ENCODE results near the gene SSTR5.

SSTR5 gene

DNA sequence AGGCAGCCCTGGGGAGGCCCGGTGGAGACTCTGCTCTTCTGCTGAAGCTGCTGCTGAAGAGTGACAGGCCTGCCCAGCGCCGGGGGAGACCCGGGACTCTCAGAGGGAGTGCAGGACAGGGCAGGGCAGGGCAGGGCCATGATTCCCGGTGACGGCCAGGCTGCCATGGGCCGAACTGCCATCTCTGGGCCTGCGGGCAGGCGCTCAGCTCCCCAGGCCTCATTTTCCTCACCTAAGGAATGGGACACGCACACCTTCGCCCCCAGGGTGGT, 22.6 kb upstream of the SSTR5 start:
- no peak overlapping the region for H2BK120ac ChIP-seq (ENCODE audit: low read depth, low read length)
- no peak overlapping the region for H4K91ac ChIP-seq (ENCODE audit: low read length)
- no peaks in the 10 kb centered on the region for H3K36me3 ChIP-seq (ENCODE audit: control insufficient read depth in 1 of 2, insufficient read depth in 2 of 2, low read depth in 1 of 2, low read length in 2 of 2)
- H3K9ac ChIP-seq (ENCODE audit: low read length): no peak overlapping the region
- H2AFZ ChIP-seq (ENCODE audit: low read depth, low read length): no peak overlapping the region
- no peak overlapping the region for H2BK5ac ChIP-seq (ENCODE audit: low read depth, low read length, poor library complexity, severe bottlenecking)
- H3K9me3 ChIP-seq (ENCODE audit: control insufficient read depth, low read length): no peaks in the 10 kb centered on the region
- no peaks in the 10 kb centered on the region for H3K79me1 ChIP-seq (replicated peaks; ENCODE audit: low read length, poor library complexity, severe bottlenecking)
- no peak for DNase-seq
- no peak overlapping the region for H3K14ac ChIP-seq (ENCODE audit: low read length in 2 of 2)
- no peak overlapping the region for H2BK15ac ChIP-seq (ENCODE audit: low read depth, poor library complexity, severe bottlenecking)
- no peak overlapping the region for H3K27ac ChIP-seq (ENCODE audit: low read length, poor library complexity, severe bottlenecking)
- no peak overlapping the region for H3K23ac ChIP-seq (ENCODE audit: low read length in 2 of 2)
- WGBS: 90% methylated on average over 11 of the region's 11 CpGs
- H3K18ac ChIP-seq (ENCODE audit: low read depth in 1 of 2, low read length in 2 of 2): no peak overlapping the region
- H3K27me3 ChIP-seq (ENCODE audit: control insufficient read depth in 1 of 2, insufficient read depth in 1 of 2, low read length in 2 of 2): peaks cover 3 to 49% of the 10 kb centered on the region in 2 experiments
- no peak overlapping the region for H2BK12ac ChIP-seq (ENCODE audit: low read length in 2 of 2)
- no peak overlapping the region for H2AK5ac ChIP-seq (ENCODE audit: low read length, severe bottlenecking)
- no peak overlapping the region for H3K4me3 ChIP-seq (ENCODE audit: insufficient read depth in 1 of 2, low read depth in 1 of 2, low read length in 2 of 2)
- no peak overlapping the region for H4K8ac ChIP-seq (ENCODE audit: low read length)
- no peak overlapping the region for H3K4ac ChIP-seq (ENCODE audit: low read depth in 1 of 2, low read length in 2 of 2)
- no peak overlapping the region for H3K4me2 ChIP-seq (ENCODE audit: low read length, poor library complexity, severe bottlenecking)
- H3K4me1 ChIP-seq (ENCODE audit: control insufficient read depth, insufficient read depth, low read depth, low read length): peaks cover 2% of the 10 kb centered on the region

GRCh38 chr16:1050516-1050915, 22.0 kb upstream of the SSTR5 start:
- H2AK5ac ChIP-seq (ENCODE audit: low read length, severe bottlenecking): no peak overlapping the region
- no peak overlapping the region for H3K14ac ChIP-seq (ENCODE audit: low read length in 2 of 2)
- H2AFZ ChIP-seq (ENCODE audit: low read depth, low read length): no peak overlapping the region
- H3K4me3 ChIP-seq (ENCODE audit: insufficient read depth in 1 of 2, low read depth in 1 of 2, low read length in 2 of 2): no peak overlapping the region
- no peak overlapping the region for H3K9ac ChIP-seq (ENCODE audit: low read length)
- 83% methylated on average over 30 of the region's 30 CpGs for WGBS
- H3K9me3 ChIP-seq (ENCODE audit: control insufficient read depth, low read length): no peaks in the 10 kb centered on the region
- H3K27me3 ChIP-seq (ENCODE audit: control insufficient read depth in 1 of 2, insufficient read depth in 1 of 2, low read length in 2 of 2): peaks cover 3 to 46% of the 10 kb centered on the region in 2 experiments
- H2BK15ac ChIP-seq (ENCODE audit: low read depth, poor library complexity, severe bottlenecking): no peak overlapping the region
- no peaks in the 10 kb centered on the region for H3K36me3 ChIP-seq (ENCODE audit: control insufficient read depth in 1 of 2, insufficient read depth in 2 of 2, low read depth in 1 of 2, low read length in 2 of 2)
- H2BK12ac ChIP-seq (ENCODE audit: low read length in 2 of 2): no peak overlapping the region
- no peak overlapping the region for H3K4ac ChIP-seq (ENCODE audit: low read depth in 1 of 2, low read length in 2 of 2)
- H3K27ac ChIP-seq (ENCODE audit: low read length, poor library complexity, severe bottlenecking): no peak overlapping the region
- peaks cover 2% of the 10 kb centered on the region for H3K4me1 ChIP-seq (ENCODE audit: control insufficient read depth, insufficient read depth, low read depth, low read length)
- H4K91ac ChIP-seq (ENCODE audit: low read length): no peak overlapping the region
- no peak overlapping the region for H2BK120ac ChIP-seq (ENCODE audit: low read depth, low read length)
- H3K23ac ChIP-seq (ENCODE audit: low read length in 2 of 2): no peak overlapping the region
- no peak overlapping the region for H2BK5ac ChIP-seq (ENCODE audit: low read depth, low read length, poor library complexity, severe bottlenecking)
- H3K79me1 ChIP-seq (replicated peaks; ENCODE audit: low read length, poor library complexity, severe bottlenecking): no peaks in the 10 kb centered on the region
- no peak overlapping the region for H4K8ac ChIP-seq (ENCODE audit: low read length)
- no peak for DNase-seq
- no peak overlapping the region for H3K4me2 ChIP-seq (ENCODE audit: low read length, poor library complexity, severe bottlenecking)
- no peak overlapping the region for H3K18ac ChIP-seq (ENCODE audit: low read depth in 1 of 2, low read length in 2 of 2)

GRCh38 chr16:1050921-1051320, 21.6 kb upstream of the SSTR5 start:
- H4K91ac ChIP-seq (ENCODE audit: low read length): no peak overlapping the region
- H4K8ac ChIP-seq (ENCODE audit: low read length): no peak overlapping the region
- H3K14ac ChIP-seq (ENCODE audit: low read length in 2 of 2): no peak overlapping the region
- no peak overlapping the region for H2BK12ac ChIP-seq (ENCODE audit: low read length in 2 of 2)
- H3K4me2 ChIP-seq (ENCODE audit: low read length, poor library complexity, severe bottlenecking): no peak overlapping the region
- no peak overlapping the region for H2BK5ac ChIP-seq (ENCODE audit: low read depth, low read length, poor library complexity, severe bottlenecking)
- H3K4ac ChIP-seq (ENCODE audit: low read depth in 1 of 2, low read length in 2 of 2): no peak overlapping the region
- peaks cover 3 to 45% of the 10 kb centered on the region in 2 experiments for H3K27me3 ChIP-seq (ENCODE audit: control insufficient read depth in 1 of 2, insufficient read depth in 1 of 2, low read length in 2 of 2)
- peaks cover 2% of the 10 kb centered on the region for H3K4me1 ChIP-seq (ENCODE audit: control insufficient read depth, insufficient read depth, low read depth, low read length)
- H2AK5ac ChIP-seq (ENCODE audit: low read length, severe bottlenecking): no peak overlapping the region
- WGBS: 84% methylated on average over 14 of the region's 15 CpGs
- no peak overlapping the region for H3K27ac ChIP-seq (ENCODE audit: low read length, poor library complexity, severe bottlenecking)
- H2BK120ac ChIP-seq (ENCODE audit: low read depth, low read length): no peak overlapping the region
- H3K9me3 ChIP-seq (ENCODE audit: control insufficient read depth, low read length): no peaks in the 10 kb centered on the region
- no peak overlapping the region for H3K23ac ChIP-seq (ENCODE audit: low read length in 2 of 2)
- no peaks in the 10 kb centered on the region for H3K79me1 ChIP-seq (replicated peaks; ENCODE audit: low read length, poor library complexity, severe bottlenecking)
- H2BK15ac ChIP-seq (ENCODE audit: low read depth, poor library complexity, severe bottlenecking): no peak overlapping the region
- no peak overlapping the region for H3K9ac ChIP-seq (ENCODE audit: low read length)
- H3K4me3 ChIP-seq (ENCODE audit: insufficient read depth in 1 of 2, low read depth in 1 of 2, low read length in 2 of 2): no peak overlapping the region
- no peaks in the 10 kb centered on the region for H3K36me3 ChIP-seq (ENCODE audit: control insufficient read depth in 1 of 2, insufficient read depth in 2 of 2, low read depth in 1 of 2, low read length in 2 of 2)
- no peak for DNase-seq
- H2AFZ ChIP-seq (ENCODE audit: low read depth, low read length): no peak overlapping the region
- no peak overlapping the region for H3K18ac ChIP-seq (ENCODE audit: low read depth in 1 of 2, low read length in 2 of 2)

DNA sequence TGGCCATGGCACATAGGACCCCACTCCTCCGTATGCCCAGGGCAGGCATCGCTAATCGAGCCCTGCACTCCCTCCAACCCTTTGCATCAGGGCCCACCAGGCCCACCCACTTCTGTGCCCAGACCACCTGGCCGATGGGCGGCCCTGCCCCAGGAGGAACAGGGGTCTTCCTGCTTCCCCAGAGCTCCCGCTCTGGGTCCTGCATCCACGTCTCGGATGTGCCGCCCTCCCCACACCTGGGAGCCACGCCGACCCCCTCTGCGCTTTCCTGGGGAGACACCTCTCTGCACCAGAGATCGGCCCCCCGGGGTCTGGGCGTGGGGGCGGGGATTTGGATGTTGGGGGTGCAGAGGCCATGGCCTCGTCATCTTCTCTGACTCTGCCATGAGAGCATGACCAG, 21.1 kb upstream of the SSTR5 start:
- Histone ChIP-seq H3K4me3 (ENCODE audit: insufficient read depth in 1 of 2, low read depth in 1 of 2, low read length in 2 of 2) (no peak overlapping the region), H2AK5ac (ENCODE audit: low read length, severe bottlenecking) (no peak overlapping the region), H3K9me3 (ENCODE audit: control insufficient read depth, low read length) (no peaks in the 10 kb centered on the region), H2BK5ac (ENCODE audit: low read depth, low read length, poor library complexity, severe bottlenecking) (no peak overlapping the region), H3K4me2 (ENCODE audit: low read length, poor library complexity, severe bottlenecking) (no peak overlapping the region), H3K14ac (ENCODE audit: low read length in 2 of 2) (no peak overlapping the region), H3K23ac (ENCODE audit: low read length in 2 of 2) (no peak overlapping the region), H2BK12ac (ENCODE audit: low read length in 2 of 2) (no peak overlapping the region), H2BK15ac (ENCODE audit: low read depth, poor library complexity, severe bottlenecking) (no peak overlapping the region), H3K27ac (ENCODE audit: low read length, poor library complexity, severe bottlenecking) (no peak overlapping the region), H3K4me1 (ENCODE audit: control insufficient read depth, insufficient read depth, low read depth, low read length) (peaks cover 2% of the 10 kb centered on the region), H3K36me3 (ENCODE audit: control insufficient read depth in 1 of 2, insufficient read depth in 2 of 2, low read depth in 1 of 2, low read length in 2 of 2) (no peaks in the 10 kb centered on the region), H3K18ac (ENCODE audit: low read depth in 1 of 2, low read length in 2 of 2) (no peak overlapping the region), H3K4ac (ENCODE audit: low read depth in 1 of 2, low read length in 2 of 2) (no peak overlapping the region), H2BK120ac (ENCODE audit: low read depth, low read length) (no peak overlapping the region), H4K91ac (ENCODE audit: low read length) (no peak overlapping the region), H3K27me3 (ENCODE audit: control insufficient read depth in 1 of 2, insufficient read depth in 1 of 2, low read length in 2 of 2) (peaks cover 3 to 44% of the 10 kb centered on the region in 2 experiments), H2AFZ (ENCODE audit: low read depth, low read length) (no peak overlapping the region), H4K8ac (ENCODE audit: low read length) (no peak overlapping the region), H3K9ac (ENCODE audit: low read length) (no peak overlapping the region), H3K79me1 (replicated peaks; ENCODE audit: low read length, poor library complexity, severe bottlenecking) (no peaks in the 10 kb centered on the region)
- no peak for DNase-seq
- 88% methylated on average over 16 of the region's 17 CpGs for WGBS
